AG04449 (cell line): ENCODE measurements around the gene CANT1.

Source experiments
- CTCF ChIA-PET: fragments of 350-600 bp; formaldehyde crosslinking; extraction: SDS; loops from one replicate; lab custom pipeline; 2021; ENCODE audit warnings: antibody characterized with exemption; lab: Yijun Ruan, JAX
- POLR2A ChIA-PET: fragments of 400-600, 350-600 bp; formaldehyde crosslinking; extraction: SDS; loops from one replicate; lab custom pipeline; 2020; ENCODE audit warnings: antibody characterized with exemption, inconsistent platforms; lab: Yijun Ruan, JAX
- DNase-seq: peaks from one replicate; pipeline ENCODE4 v3.0.0-alpha.2; 2010; ENCODE audit warnings: low read depth, low spot score
- H3K4me3 ChIP-seq: 2 replicates; pipeline ENCODE4 v1.5.1; 2011; ENCODE audit warnings: low read depth, mild to moderate bottlenecking, control low read depth, low read length
- TF ChIP-seq, protein P1 (sequence below): IDR thresholded peaks from one replicate; pipeline ENCODE4 v1.5.1; 2011; ENCODE audit warnings: mild to moderate bottlenecking, moderate library complexity, low read length, control low read depth, inconsistent platforms; ENCODE audit not compliant: insufficient read depth; ENCODE audit errors: missing control alignments

CANT1 gene

DNA sequence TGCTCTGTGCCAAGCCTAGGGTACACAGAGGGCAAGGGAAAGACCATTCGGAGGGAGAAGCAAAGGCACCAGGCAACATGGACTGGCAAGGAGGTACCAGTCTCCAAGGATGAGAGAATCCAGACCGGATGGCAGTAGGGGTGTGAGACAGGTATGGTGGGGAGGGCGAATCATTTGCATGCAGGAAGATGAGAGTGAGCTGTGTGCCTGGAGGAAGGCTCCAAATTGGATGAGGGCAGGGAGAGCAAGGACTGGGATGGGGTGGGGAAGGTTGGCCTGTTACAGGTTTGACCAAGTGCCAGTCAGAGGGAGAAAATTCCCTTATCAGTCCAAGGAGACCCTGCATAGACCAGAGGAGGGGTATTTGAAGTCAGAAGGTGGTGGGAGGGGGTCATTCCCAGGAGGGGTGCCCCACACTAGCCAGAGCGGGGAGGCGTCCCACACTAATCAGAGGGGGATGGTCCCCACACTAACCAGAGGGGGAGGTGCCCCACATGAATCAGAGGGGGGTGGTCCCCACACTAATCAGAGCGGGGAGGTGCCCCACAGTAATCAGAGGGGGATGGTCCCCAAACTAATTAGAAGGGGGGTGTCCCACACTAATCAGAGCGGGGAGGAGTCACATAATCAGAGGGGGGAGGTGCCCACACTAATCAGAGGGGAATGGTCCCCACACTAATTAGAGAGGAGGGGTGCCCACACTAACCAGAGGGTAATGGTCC, 737 bp downstream of the CANT1 start:
- CTCF ChIA-PET = interaction anchor here (1.2 to 1.5 kb wide), 3 partner anchors 14 to 383 kb away, joined by 3 to 4 read pairs (median 3); no protein-coding TSS in a partner anchor
- no peak for DNase-seq
- TF ChIP-seq, protein P1, sequence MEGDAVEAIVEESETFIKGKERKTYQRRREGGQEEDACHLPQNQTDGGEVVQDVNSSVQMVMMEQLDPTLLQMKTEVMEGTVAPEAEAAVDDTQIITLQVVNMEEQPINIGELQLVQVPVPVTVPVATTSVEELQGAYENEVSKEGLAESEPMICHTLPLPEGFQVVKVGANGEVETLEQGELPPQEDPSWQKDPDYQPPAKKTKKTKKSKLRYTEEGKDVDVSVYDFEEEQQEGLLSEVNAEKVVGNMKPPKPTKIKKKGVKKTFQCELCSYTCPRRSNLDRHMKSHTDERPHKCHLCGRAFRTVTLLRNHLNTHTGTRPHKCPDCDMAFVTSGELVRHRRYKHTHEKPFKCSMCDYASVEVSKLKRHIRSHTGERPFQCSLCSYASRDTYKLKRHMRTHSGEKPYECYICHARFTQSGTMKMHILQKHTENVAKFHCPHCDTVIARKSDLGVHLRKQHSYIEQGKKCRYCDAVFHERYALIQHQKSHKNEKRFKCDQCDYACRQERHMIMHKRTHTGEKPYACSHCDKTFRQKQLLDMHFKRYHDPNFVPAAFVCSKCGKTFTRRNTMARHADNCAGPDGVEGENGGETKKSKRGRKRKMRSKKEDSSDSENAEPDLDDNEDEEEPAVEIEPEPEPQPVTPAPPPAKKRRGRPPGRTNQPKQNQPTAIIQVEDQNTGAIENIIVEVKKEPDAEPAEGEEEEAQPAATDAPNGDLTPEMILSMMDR = no peak
- H3K4me3 ChIP-seq = peak overlapping the region; percentile 99
- POLR2A ChIA-PET = no interaction called here

DNA sequence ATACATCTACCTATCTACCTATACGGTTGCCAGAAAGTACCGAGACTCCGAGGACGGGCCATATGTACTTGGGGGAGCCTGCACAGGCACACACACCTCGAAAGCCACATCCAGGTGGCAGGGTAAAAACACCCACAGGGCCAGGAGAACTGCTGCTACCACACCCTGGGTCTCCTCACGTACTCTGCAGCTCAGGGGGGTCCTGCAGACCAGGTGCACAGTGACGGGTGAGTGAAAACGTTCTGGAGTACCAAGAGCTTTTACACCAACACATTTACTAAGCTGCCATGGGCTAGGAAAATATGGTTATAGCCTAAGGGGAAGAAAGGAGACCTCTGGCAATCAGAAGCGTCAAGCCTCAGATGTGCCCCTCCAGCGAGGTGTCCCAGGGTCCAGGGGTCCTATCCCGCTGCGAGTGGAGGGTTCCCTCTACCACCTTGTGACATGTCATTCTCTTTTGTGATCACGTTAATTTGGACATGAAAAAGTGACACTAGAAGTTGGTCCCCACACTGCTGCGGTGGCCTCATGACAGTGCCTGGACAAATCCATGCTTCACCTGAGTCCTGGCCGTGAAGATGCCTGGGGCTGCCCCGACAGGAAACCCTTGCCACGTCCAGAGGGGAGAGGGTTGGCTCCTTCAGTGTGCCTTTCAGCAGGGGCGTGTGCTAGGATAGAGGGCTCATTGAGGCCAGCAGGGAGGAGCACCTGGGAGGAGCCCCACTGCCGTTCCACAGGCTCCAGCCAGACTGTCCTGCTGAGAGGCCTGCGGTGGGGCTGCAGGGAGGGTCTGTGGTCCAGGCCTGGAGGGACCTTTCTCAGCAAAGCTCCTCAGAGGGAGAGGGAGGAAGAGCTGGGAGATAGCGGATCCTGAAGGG, 1.8 kb downstream of the CANT1 start:
- POLR2A ChIA-PET = no interaction called here
- CTCF ChIA-PET = interaction anchor here (1.2 to 1.6 kb wide), 4 partner anchors 12 to 384 kb away, joined by 3 to 5 read pairs (median 4); no protein-coding TSS in a partner anchor
- peak overlapping the region; percentile 99 for H3K4me3 ChIP-seq
- TF ChIP-seq, protein P1 = no peak
- DNase-seq = no peak

DNA sequence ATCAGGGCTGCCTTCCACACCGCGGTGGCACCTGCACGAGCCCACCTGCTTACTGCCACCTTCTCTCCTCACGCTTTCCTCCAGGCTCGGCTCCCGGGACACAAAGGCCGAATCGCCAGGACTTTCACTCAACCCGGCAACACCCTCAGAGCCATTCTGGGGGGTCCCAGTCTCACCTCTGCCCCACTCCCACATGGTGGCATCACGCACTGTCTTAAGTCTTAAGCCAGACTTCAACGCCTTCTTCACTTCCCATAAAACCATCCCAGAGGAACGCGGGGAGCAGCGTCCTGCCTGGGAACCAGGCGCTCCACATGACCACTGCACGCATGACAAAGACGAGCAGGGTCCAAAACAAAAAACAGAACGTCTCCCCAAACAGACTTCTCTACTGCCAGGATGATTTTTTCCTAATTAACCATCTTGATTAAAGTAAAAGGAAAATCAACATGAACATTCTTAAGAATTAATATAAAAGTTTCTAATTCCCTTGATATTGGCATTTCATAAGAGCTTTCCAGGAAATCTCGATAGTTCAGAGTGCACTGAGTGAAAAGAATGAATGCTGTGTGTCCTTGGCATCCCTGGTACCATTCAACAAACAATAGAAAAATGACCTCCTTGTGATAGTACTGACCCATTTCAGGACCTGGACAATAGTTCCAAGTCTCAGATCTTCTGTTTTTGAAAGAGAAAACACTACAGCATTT, 2.6 kb downstream of the CANT1 start:
- no peak for DNase-seq
- CTCF ChIA-PET = interaction anchor here (1.6 kb wide), 1 partner anchor 11 kb away, joined by 5 read pairs; no protein-coding TSS in a partner anchor
- H3K4me3 ChIP-seq = no peak overlapping the region
- POLR2A ChIA-PET = no interaction called here
- TF ChIP-seq, protein P1 = no peak

DNA sequence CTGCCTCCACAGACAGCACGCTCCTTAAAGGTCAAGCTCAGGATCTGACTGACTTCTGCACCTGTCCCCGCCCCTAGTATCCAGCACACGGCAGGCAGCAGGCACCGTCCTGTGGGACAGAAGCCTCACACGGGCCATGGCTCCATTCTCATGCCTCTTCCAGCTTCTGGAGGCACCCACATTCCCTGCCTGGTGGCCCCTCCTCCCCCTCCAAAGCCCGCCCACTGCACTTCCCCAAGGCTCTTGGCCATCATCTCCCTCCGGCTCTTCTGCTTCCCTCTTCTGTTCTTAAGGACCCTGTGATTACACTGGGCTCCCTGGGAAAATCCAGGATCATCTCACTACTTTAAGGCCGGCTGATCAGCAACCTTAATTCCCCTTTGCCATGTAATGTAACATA, 3.5 kb downstream of the CANT1 start:
- CTCF ChIA-PET = interaction anchor here (1.4 kb wide), 1 partner anchor 13 kb away, joined by 6 read pairs; no protein-coding TSS in a partner anchor
- no peak overlapping the region for H3K4me3 ChIP-seq
- TF ChIP-seq, protein P1 = no peak
- DNase-seq = no peak
- POLR2A ChIA-PET = no interaction called here

DNA sequence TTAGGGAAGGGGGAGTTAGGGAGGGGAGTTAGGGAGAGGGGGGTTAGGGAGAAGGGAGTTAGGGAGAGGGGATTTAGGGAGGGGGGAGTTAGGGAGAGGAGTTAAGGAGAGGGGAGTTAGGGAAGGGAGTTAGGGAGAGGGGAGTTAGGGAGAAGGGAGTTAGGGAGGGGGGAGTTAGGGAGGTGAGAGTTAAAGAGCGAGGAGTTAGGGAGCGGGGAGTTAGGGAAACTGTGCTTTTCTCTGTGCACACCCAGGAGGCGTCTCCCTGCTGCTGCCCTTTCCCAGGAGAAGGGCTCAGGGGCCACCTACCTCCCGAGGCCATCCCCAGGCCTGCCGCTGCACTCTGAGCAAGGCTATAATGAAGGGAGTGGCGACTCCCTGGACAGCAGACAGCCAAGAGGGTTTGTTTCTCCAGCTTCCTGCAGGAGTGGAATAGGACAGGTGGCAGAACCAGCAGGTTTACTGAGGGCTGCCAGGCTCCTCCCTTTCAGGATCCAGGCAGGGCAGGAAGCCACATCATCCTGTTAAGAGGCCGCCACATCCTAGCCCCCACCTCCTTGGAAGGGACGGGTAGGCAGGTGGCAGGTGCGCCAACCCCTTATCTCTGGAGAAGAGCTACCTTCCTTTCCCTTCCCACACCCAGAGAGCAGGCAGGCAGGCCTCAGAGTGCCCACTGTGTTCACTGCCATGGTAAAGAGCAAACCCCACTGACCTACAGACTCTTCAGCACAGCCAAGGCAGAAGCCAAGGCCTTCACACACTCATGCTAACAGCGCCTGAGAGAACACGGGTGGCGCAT, 4.3 kb downstream of the CANT1 start:
- TF ChIP-seq, protein P1 = no peak
- POLR2A ChIA-PET = no interaction called here
- H3K4me3 ChIP-seq = no peak overlapping the region
- CTCF ChIA-PET = interaction anchor here (1.4 kb wide), 1 partner anchor 12 kb away, joined by 6 read pairs; no protein-coding TSS in a partner anchor
- no peak for DNase-seq
